Measurements from ENCODE around the gene GNAO1.

GNAO1 gene

DNA sequence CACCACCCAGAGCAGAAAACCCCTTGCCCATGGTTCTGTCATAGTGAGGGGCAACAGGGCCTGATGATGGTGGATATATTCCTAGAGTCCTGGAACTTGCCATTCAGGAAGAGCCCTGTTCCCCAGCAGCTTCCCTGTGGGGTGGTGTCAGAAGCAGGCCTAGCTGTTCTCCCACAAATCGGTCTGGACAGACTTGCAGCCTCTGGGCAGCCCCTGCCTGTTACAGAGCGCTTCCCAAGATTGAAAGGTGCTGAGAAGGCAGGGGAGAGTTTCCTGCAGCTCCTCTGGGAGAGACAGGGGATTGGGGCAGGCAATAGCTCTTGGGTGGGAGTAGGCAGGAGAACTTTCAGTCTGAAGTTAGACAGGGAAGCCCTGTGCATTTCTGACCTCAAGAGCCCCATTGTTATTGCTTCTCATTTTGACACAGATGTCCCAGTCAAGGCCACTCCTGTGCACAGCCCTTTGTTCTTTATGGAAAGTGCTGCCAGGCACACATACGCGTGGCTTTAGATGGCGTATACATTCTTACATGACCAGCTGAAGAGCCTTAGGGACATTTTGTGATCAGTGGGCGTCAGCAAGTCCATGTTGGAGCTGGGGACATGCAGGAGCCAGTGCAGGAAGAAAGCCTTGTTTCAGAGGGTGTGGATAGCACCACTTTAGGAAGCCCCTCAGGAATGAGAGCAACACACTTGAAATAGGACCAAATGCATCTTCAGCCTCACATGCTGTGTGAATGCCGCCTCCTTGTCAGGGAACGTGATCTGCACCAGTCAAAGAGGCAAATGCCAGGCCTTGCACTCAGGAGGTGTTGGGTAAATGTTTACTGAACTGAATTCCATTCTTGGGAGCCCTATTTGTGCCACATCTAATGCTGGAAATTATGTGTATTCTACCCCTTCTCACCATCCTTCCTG lies 67.5 kb downstream of the GNAO1 start (continued):
- no peak for TF ChIP-seq ESRRG (CRISPR knock-in tag; IDR thresholded peaks at IDR 0.05)
- TF ChIP-seq TOX (CRISPR knock-in tag; IDR thresholded peaks at IDR 0.05; ENCODE audit: borderline replicate concordance): no peak
- TF ChIP-seq TCF4 (CRISPR knock-in tag; IDR thresholded peaks at IDR 0.05; ENCODE audit: borderline replicate concordance): no peak
- no peak for TF ChIP-seq OSR1 (CRISPR knock-in tag; IDR thresholded peaks at IDR 0.05)
- TF ChIP-seq ZNF70 (CRISPR knock-in tag; IDR thresholded peaks at IDR 0.05): no peak
- no peak for TF ChIP-seq SNAI2 (CRISPR knock-in tag; IDR thresholded peaks at IDR 0.05)
- no peak for TF ChIP-seq ZNF8 (CRISPR knock-in tag; IDR thresholded peaks at IDR 0.05)

GRCh38 chr16:56259425-56259779 lies 68.1 kb downstream of the GNAO1 start:
- no peak for ATAC-seq
- TF ChIP-seq TOX (CRISPR knock-in tag; IDR thresholded peaks at IDR 0.05; ENCODE audit: borderline replicate concordance) (no peak), ZNF565 (CRISPR knock-in tag; conservative IDR thresholded peaks at IDR 0.05; ENCODE audit: low read depth) (no peak), CSRNP3 (CRISPR knock-in tag; IDR thresholded peaks at IDR 0.05) (no peak)
- TF ChIP-seq, protein P1, sequence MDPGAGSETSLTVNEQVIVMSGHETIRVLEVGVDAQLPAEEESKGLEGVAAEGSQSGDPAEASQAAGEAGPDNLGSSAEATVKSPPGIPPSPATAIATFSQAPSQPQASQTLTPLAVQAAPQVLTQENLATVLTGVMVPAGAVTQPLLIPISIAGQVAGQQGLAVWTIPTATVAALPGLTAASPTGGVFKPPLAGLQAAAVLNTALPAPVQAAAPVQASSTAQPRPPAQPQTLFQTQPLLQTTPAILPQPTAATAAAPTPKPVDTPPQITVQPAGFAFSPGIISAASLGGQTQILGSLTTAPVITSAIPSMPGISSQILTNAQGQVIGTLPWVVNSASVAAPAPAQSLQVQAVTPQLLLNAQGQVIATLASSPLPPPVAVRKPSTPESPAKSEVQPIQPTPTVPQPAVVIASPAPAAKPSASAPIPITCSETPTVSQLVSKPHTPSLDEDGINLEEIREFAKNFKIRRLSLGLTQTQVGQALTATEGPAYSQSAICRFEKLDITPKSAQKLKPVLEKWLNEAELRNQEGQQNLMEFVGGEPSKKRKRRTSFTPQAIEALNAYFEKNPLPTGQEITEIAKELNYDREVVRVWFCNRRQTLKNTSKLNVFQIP (CRISPR knock-in tag; IDR thresholded peaks at IDR 0.05; ENCODE audit: borderline replicate concordance, low read depth): no peak

GRCh38 chr16:56260378-56261160 lies 69.3 kb downstream of the GNAO1 start:
- TF ChIP-seq RARB (CRISPR knock-in tag; IDR thresholded peaks at IDR 0.05) (no peak), SNAI2 (CRISPR knock-in tag; IDR thresholded peaks at IDR 0.05) (no peak), TCF4 (CRISPR knock-in tag; IDR thresholded peaks at IDR 0.05; ENCODE audit: borderline replicate concordance) (no peak), TSHZ2 (CRISPR knock-in tag; IDR thresholded peaks at IDR 0.05) (no peak)
- ATAC-seq: no peak

DNA sequence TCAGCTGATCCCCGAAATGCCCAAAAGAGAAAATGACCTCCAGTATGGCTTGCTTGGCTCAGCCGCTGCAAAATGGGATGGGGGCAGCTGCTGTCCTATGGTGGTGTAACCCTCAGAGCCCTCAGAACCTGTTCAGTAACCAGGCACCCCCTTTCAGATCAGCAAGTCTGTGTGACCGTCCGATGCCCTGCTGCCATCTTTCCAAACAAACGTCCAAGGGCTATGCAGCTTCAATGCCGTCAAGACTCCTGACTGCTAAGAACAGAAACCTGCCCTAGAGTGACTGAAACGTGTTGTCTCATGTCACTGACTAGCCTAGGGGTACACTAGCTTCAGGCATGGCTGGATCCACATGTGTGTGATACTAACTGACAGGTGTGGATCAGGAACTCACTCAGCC lies 70.4 kb downstream of the GNAO1 start:
- ATAC-seq: no peak
- TF ChIP-seq BACH2 (CRISPR knock-in tag; IDR thresholded peaks at IDR 0.05; ENCODE audit: borderline replicate concordance): no peak
- TF ChIP-seq ZNF8 (CRISPR knock-in tag; IDR thresholded peaks at IDR 0.05): no peak
- no peak for TF ChIP-seq TSHZ2 (CRISPR knock-in tag; IDR thresholded peaks at IDR 0.05)
- no peak for TF ChIP-seq ZFP30 (CRISPR knock-in tag; IDR thresholded peaks at IDR 0.05)
- TF ChIP-seq ISL1 (CRISPR knock-in tag; IDR thresholded peaks at IDR 0.05): no peak
- TF ChIP-seq RARB (CRISPR knock-in tag; IDR thresholded peaks at IDR 0.05): no peak
- no peak for TF ChIP-seq CSRNP3 (CRISPR knock-in tag; IDR thresholded peaks at IDR 0.05)
- no peak for TF ChIP-seq CREB5 (CRISPR knock-in tag; IDR thresholded peaks at IDR 0.05; ENCODE audit: low read depth)
- no peak for TF ChIP-seq ZFP3 (CRISPR knock-in tag; IDR thresholded peaks at IDR 0.05)
- no peak for TF ChIP-seq TOX (CRISPR knock-in tag; IDR thresholded peaks at IDR 0.05; ENCODE audit: borderline replicate concordance)
- no peak for TF ChIP-seq CSDC2 (CRISPR knock-in tag; IDR thresholded peaks at IDR 0.05)
- no peak for TF ChIP-seq ARNTL (CRISPR knock-in tag; IDR thresholded peaks at IDR 0.05; ENCODE audit: borderline replicate concordance, low read depth)
